Measurements from ENCODE around the gene PARP15.

PARP15 gene

DNA sequence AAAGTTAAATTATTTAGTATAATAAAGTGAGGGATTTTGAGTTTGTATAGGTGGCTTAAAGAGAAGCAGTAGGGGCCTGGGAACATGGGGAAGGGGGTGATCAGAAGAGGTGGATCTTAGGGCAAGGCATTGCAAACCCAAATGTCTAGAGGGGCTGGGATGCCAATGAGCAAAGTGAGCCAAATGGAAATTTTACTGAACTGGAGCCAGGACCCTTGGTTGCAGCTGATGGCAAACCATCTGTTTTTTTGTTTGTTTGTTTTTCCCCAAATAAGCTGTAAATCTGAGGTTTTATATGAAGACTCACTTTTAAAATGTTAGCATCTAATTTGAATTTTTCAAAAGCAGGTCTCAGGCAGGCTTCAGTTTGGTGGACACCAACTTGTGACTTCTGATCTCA lies 88.4 kb downstream of the PARP15 start:
- no peak overlapping the region for H3K27ac ChIP-seq
- H3K36me3 ChIP-seq (ENCODE audit: insufficient read depth) = no peaks in the 10 kb centered on the region
- H3K79me2 ChIP-seq (ENCODE audit: insufficient read depth, low read depth) = no peaks in the 10 kb centered on the region
- H3K27me3 ChIP-seq (ENCODE audit: insufficient read depth, low read depth) = no peaks in the 10 kb centered on the region
- no peaks in the 10 kb centered on the region for H3K4me1 ChIP-seq (ENCODE audit: low read depth, poor library complexity, severe bottlenecking)
- no peak overlapping the region for H3K4me2 ChIP-seq
- TF ChIP-seq, protein P1, sequence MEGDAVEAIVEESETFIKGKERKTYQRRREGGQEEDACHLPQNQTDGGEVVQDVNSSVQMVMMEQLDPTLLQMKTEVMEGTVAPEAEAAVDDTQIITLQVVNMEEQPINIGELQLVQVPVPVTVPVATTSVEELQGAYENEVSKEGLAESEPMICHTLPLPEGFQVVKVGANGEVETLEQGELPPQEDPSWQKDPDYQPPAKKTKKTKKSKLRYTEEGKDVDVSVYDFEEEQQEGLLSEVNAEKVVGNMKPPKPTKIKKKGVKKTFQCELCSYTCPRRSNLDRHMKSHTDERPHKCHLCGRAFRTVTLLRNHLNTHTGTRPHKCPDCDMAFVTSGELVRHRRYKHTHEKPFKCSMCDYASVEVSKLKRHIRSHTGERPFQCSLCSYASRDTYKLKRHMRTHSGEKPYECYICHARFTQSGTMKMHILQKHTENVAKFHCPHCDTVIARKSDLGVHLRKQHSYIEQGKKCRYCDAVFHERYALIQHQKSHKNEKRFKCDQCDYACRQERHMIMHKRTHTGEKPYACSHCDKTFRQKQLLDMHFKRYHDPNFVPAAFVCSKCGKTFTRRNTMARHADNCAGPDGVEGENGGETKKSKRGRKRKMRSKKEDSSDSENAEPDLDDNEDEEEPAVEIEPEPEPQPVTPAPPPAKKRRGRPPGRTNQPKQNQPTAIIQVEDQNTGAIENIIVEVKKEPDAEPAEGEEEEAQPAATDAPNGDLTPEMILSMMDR (conservative IDR thresholded peaks at IDR 0.05; ENCODE audit: low read depth, low read length) = no peak
- H4K20me1 ChIP-seq (ENCODE audit: insufficient read depth) = no peaks in the 10 kb centered on the region
- no peak overlapping the region for H3K4me3 ChIP-seq (IDR thresholded peaks at IDR 0.05; ENCODE audit: insufficient read depth, low read depth, low read length)
- no peak overlapping the region for H3K9ac ChIP-seq
- H2AFZ ChIP-seq (ENCODE audit: low read depth) = no peak overlapping the region

DNA sequence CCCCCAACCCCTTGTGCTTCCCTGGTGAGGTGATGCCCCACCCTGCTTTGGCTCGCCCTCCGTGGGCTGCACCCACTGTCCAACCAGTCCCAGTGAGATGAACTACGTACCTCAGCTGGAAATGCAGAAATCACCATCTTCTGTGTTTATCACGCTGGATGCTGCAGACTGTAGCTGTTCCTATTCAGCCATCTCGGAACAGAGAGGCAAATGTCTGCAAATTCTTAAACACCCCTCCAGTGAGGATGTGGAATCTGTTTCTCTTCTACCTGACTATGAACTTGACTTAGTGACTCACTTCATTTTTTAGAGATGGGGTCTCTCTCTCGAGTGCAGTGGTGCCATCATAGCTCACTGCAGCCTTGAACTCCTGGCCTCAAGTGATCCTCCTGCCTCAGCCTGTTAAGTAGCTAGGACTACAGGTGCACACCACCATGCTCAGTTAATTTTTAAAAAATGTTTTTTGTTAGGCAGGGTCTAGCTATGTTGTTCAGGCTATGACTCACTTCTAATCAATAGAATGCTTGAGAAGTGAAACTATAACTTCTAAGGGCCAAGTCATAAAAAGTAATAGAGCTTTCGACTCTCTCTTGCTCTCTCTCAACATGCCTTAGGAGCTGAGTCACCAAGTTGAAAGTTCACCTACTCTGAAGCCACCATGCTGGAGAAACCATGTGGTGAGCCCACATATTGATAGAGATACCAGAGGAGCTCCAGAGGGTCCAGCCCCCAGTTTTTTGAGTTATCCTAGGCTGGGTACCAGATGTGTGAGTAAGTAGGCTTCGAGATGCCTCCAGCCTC lies 91.7 kb downstream of the PARP15 start:
- no peaks in the 10 kb centered on the region for H3K4me1 ChIP-seq (ENCODE audit: low read depth, poor library complexity, severe bottlenecking)
- H3K9ac ChIP-seq = no peak overlapping the region
- TF ChIP-seq, protein P1 (conservative IDR thresholded peaks at IDR 0.05; ENCODE audit: low read depth, low read length) = no peak
- H3K36me3 ChIP-seq (ENCODE audit: insufficient read depth) = no peaks in the 10 kb centered on the region
- no peaks in the 10 kb centered on the region for H3K27me3 ChIP-seq (ENCODE audit: insufficient read depth, low read depth)
- no peaks in the 10 kb centered on the region for H4K20me1 ChIP-seq (ENCODE audit: insufficient read depth)
- no peak overlapping the region for H3K27ac ChIP-seq
- H3K4me3 ChIP-seq (IDR thresholded peaks at IDR 0.05; ENCODE audit: insufficient read depth, low read depth, low read length) = no peak overlapping the region
- H3K4me2 ChIP-seq = no peak overlapping the region
- H2AFZ ChIP-seq (ENCODE audit: low read depth) = no peak overlapping the region
- no peaks in the 10 kb centered on the region for H3K79me2 ChIP-seq (ENCODE audit: insufficient read depth, low read depth)

DNA sequence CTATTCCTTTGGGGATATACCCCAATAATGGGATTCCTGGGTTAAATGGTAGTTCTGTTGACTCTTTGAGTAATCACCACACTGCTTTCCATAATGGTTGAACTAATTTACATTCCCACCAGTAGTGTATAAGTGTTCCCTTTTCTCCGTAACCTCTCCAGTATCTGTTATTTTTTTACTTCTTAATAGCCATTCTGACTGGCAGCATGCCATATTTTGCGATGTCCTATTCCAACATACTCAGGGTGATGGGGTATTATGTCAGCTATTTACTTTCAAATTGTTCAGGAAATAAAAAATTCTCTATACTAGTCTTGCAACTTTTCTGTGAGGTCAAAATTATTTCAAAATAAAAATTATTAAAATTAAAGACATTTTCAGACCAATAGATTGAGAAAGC lies 94.1 kb downstream of the PARP15 start:
- no peaks in the 10 kb centered on the region for H3K27me3 ChIP-seq (ENCODE audit: insufficient read depth, low read depth)
- TF ChIP-seq, protein P1 (conservative IDR thresholded peaks at IDR 0.05; ENCODE audit: low read depth, low read length) = no peak

DNA sequence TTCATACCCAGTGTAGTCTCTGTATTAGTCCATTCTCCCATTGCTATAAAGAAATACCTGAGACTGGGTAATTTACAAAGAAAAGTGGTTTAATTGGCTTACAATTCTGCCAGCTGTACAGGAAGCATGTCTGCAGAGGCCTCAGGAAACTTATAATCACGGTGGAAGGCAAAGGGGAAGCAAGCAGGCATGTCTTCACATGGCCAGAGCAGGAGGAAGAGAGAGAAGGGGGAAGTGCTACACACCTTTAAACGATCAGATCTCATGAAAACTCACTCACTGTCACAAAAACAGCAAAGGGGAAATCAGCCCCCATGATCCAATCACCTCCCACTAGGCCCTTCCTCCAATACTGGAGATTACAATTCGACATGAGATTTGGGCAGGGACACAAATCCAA lies 96.9 kb downstream of the PARP15 start:
- Histone ChIP-seq H3K79me2 (ENCODE audit: insufficient read depth, low read depth) (no peaks in the 10 kb centered on the region), H2AFZ (ENCODE audit: low read depth) (no peak overlapping the region), H4K20me1 (ENCODE audit: insufficient read depth) (no peaks in the 10 kb centered on the region), H3K27ac (no peak overlapping the region), H3K36me3 (ENCODE audit: insufficient read depth) (no peaks in the 10 kb centered on the region), H3K4me2 (no peak overlapping the region), H3K4me1 (ENCODE audit: low read depth, poor library complexity, severe bottlenecking) (peaks cover 5% of the 10 kb centered on the region), H3K9ac (no peak overlapping the region), H3K4me3 (IDR thresholded peaks at IDR 0.05; ENCODE audit: insufficient read depth, low read depth, low read length) (no peak overlapping the region), H3K27me3 (ENCODE audit: insufficient read depth, low read depth) (no peaks in the 10 kb centered on the region)
- TF ChIP-seq, protein P1 (conservative IDR thresholded peaks at IDR 0.05; ENCODE audit: low read depth, low read length) = no peak

More for the DNA sequence above, 94.1 kb downstream of the PARP15 start:
- H3K4me2 ChIP-seq = no peak overlapping the region
- no peak overlapping the region for H3K9ac ChIP-seq
- H3K4me1 ChIP-seq (ENCODE audit: low read depth, poor library complexity, severe bottlenecking) = no peaks in the 10 kb centered on the region
- H4K20me1 ChIP-seq (ENCODE audit: insufficient read depth) = no peaks in the 10 kb centered on the region
- H3K79me2 ChIP-seq (ENCODE audit: insufficient read depth, low read depth) = no peaks in the 10 kb centered on the region
- H3K4me3 ChIP-seq (IDR thresholded peaks at IDR 0.05; ENCODE audit: insufficient read depth, low read depth, low read length) = no peak overlapping the region
- H3K36me3 ChIP-seq (ENCODE audit: insufficient read depth) = no peaks in the 10 kb centered on the region
- H2AFZ ChIP-seq (ENCODE audit: low read depth) = no peak overlapping the region
- H3K27ac ChIP-seq = no peak overlapping the region

Measured in KMS-11 (cell line).